ENCODE results near the gene EEF1A2. TPM values are rescaled to one million over a fixed set of nuclear protein-coding genes. Genes with fewer than 3 reads are reported as not detected.

The EEF1A2 gene
- total RNA-seq, 2 donors from 2014 or later, result 1.3 to 1.8 TPM

Other genes with a start within 250 kb of the EEF1A2 start
- gene NKAIN4, start 244.6 kb downstream of the EEF1A2 start, total RNA-seq, result under 1 TPM in 1 of 2 donors, not detected in 1; 0.27 TPM
- gene ARFGAP1, start 226.3 kb downstream of the EEF1A2 start, total RNA-seq, result 10 to 100 TPM; 67.4 to 95.2 TPM
- gene COL20A1, start 205.9 kb downstream of the EEF1A2 start, total RNA-seq, result not detected
- not detected for gene CHRNA4, start 137.7 kb downstream of the EEF1A2 start, total RNA-seq
- under 1 TPM; 0.21 to 0.28 TPM for gene KCNQ2, start 26.4 kb downstream of the EEF1A2 start, total RNA-seq
- gene PPDPF, start 21.7 kb upstream of the EEF1A2 start, total RNA-seq, result 100 to 1,000 TPM; 554 to 564 TPM
- gene PTK6, start 38.3 kb upstream of the EEF1A2 start, total RNA-seq, result 100 to 1,000 TPM in 1 of 2 donors, 10 to 100 TPM in 1; 85.7 to 117 TPM
- gene SRMS, start 48.7 kb upstream of the EEF1A2 start, total RNA-seq, result 1 to 10 TPM; 2.4 to 4.6 TPM
- under 1 TPM in 1 of 2 donors, not detected in 1; 0.42 TPM for gene FNDC11, start 55.1 kb upstream of the EEF1A2 start, total RNA-seq
- gene HELZ2, start 75.2 kb upstream of the EEF1A2 start, total RNA-seq, result 10 to 100 TPM; 39.2 to 43.0 TPM
- gene GMEB2, start 128.0 kb upstream of the EEF1A2 start, total RNA-seq, result 10 to 100 TPM in 1 of 2 donors, 1 to 10 TPM in 1; 9.7 to 11.6 TPM
- gene STMN3, start 154.3 kb upstream of the EEF1A2 start, total RNA-seq, result 1 to 10 TPM; 2.9 to 5.5 TPM
- gene RTEL1, start 159.2 kb upstream of the EEF1A2 start, total RNA-seq, result 10 to 100 TPM; 16.9 to 34.6 TPM
- 1 to 10 TPM in 1 of 2 donors, not detected in 1; 8.9 TPM for gene TNFRSF6B, start 197.6 kb upstream of the EEF1A2 start, total RNA-seq
- gene ARFRP1, start 208.9 kb upstream of the EEF1A2 start, total RNA-seq, result 10 to 100 TPM; 52.2 to 69.5 TPM
- gene ZGPAT, start 209.0 kb upstream of the EEF1A2 start, total RNA-seq, result 10 to 100 TPM; 31.4 to 32.4 TPM
- gene LIME1, start 237.6 kb upstream of the EEF1A2 start, total RNA-seq, result 10 to 100 TPM; 11.1 to 13.4 TPM
- 10 to 100 TPM; 41.2 to 48.0 TPM for gene SLC2A4RG, start 240.7 kb upstream of the EEF1A2 start, total RNA-seq